GM20431 (cell line): ENCODE results near the gene HIVEP3.

ENCODE experiments used
- in situ Hi-C: fragments of 300-500 bp; cut with MseI, MboI; formaldehyde crosslinking; loops from one replicate; pipeline ENCODE4 v1.15.0; 2020; ENCODE audit warnings: low sequenced_read_pairs; ENCODE audit not compliant: unreplicated experiment

HIVEP3 gene

GRCh38 chr1:41823471-41823870 lies 95.3 kb downstream of the HIVEP3 start:
- in situ Hi-C loops = no loop called here

DNA sequence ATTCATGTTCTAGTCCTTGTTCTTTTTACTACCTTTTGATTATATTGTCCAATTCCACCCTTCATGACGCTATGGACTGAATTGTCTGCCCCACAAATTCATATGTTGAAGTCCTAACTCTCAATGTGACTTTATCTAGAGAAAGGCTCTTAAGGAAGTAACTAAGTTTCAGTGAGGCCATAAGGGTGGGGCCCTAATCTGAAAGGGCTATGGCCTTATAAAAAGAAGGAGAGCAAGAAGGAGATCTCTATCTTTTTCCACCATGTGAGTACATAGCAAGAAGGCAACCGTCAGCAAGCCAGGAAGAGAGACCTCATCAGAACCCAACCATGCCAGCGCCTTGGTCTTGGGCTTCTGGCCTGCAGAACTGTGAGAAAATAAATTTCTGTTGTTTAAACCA lies 95.9 kb downstream of the HIVEP3 start:
- in situ Hi-C loops = no loop called here

DNA sequence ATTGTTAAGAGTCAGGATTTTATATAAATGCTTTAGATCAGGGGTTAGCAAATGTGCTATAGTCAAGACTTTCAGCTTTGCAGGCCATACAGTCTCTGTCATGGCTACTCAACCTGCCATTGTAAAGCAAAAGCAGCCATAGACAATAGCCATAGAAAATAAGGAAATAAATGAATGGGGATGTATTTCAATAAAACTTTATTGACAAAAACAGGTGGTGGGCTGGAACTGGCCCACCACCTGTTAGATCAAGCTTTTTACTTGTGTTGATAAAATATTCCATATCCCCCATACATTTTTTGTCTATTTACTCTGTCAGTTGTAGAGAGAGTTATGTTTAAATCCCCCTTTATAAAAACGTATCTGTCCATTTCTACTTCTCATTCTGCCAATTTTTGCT lies 98.9 kb downstream of the HIVEP3 start:
- in situ Hi-C loops = no loop called here

DNA sequence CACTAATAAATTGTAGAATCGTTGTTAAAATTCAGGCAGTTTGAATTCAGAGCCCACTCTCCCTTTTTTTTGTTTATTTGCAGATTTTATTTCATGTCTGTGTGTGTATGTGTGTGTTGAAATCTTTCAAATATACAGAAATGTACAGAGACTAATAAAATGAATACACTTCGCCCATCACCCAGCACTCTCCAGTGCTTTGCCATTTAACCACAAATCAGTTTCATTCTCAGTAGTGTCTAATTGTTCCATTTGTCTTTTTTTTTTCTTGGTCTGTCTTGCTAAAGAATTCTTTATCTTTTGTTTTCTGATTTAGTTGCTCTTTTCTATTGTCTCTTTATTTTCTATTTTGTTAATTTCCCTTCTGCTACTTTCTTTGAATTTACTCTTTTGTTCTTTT lies 99.7 kb downstream of the HIVEP3 start:
- in situ Hi-C loops = no loop called here

DNA sequence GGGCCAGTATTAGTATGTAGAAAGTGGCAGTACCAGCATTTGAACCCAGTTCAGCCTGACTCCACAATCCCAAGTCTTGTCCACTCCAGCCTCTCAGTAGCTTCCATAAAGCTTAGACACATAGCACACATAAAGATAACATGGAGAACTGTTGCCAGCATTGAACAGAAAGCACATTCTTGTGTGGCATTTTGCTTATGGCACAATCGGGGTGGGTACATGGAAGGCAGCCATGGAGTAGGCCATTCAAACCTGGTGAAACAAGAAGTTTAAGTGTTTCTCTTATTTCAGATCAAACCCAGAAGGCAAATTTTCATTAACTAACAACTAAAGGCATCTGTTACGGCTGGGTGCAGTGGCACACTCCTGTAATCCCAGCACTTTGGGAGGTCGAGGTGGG lies 102.7 kb downstream of the HIVEP3 start:
- in situ Hi-C loops = no loop called here

GRCh38 chr1:41813755-41814745 lies 104.7 kb downstream of the HIVEP3 start:
- in situ Hi-C loops = no loop called here

- in situ Hi-C loops = no loop called here
Observed at GRCh38 chr1:41813226-41813625, 105.5 kb downstream of the HIVEP3 start.

- in situ Hi-C loops = no loop called here
Observed at GRCh38 chr1:41812453-41812852, 106.3 kb downstream of the HIVEP3 start.

GRCh38 chr1:41812051-41812450 lies 106.7 kb downstream of the HIVEP3 start:
- in situ Hi-C loops = no loop called here

DNA sequence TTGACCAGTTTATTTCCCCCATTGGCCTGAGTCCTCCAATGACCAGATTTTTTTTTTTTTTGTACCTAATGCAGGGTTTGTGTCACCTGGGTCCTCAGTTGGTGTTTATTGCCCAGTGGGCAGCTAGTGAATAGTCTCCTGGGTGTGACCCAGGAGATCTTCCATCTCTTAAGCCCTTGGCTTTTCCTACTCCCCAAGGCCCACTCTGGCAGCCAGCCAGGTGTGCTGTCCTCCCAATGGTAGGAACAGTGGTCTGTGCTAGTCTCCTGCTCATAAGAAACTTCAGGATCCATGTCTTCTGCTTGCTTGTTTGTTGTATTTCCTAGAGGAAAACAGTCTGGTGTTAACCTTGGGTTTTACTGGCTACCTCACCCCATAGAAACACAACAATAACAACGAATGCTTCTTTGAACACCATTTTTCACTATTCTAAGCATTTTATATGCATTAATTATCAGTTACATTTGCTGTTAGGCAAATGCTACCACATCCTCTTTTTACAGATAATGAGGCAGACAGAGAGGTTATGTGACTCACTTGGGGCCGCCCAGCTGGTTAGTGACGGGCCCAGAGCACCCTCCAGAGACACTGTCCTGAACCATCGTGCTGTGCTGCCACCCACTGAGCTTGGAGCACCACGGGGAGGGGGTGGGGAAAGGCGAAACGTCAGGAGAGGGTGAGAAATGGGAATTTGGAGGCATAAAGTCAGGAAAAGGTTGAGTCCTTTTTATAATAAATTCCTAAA lies 107.5 kb downstream of the HIVEP3 start:
- in situ Hi-C loops = no loop called here

DNA sequence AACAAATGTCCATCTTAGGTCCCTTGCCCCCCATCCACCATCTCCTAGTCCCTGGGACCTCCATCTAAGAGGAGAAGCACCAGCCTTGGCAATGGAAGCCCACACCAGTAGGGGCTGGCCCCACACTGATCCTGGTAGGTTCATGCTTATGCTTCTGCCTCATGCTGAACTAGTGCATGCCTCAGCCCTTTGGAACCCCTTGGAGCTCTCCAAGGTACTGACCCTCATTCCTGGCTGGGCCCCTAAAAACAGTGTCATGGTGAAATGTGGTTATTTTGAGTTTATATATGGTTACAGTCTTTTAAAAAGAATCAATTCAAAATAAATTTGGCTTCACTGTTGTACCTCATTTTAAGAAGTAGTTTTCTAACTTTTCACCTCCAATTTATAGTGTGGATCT lies 108.3 kb downstream of the HIVEP3 start:
- in situ Hi-C loops = no loop called here

- in situ Hi-C loops = no loop called here
Observed at GRCh38 chr1:41809692-41810091, 109.0 kb downstream of the HIVEP3 start.

- in situ Hi-C loops = no loop called here
Observed at GRCh38 chr1:41807390-41807789, 111.3 kb downstream of the HIVEP3 start.

DNA sequence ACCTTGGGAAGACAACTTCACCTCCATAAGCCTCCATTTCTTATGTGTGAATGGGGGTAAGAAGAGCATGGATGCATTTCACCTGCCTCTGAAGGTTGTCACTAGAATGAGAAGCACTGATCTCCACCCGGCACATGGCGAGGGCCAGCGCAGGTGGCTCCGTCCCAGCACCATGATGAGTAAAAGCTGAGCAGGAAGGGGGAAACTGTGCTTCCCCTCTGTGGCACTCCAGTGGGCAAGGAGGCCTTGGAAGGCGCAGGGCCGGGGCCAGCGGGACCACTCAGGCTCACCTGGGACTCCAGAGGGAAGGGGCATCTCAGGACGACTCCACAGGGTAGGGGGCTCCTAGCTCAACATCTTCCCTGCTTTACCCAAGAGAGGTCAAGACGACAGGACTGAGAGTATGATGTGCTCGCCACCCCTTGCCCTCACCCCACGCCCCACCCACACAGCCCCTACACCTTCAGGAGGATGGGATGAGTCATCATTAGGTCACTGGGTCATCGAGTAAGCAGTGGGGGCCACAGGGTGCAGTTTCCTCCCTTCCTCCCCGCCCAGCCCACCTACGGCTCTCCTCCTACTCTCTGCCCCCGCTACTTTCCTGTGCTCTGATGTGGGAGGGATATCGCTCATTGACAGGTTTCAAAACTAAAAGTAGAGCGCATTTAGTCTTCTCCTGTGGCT lies 112.1 kb downstream of the HIVEP3 start:
- in situ Hi-C loops = no loop called here

GRCh38 chr1:41805771-41806471 lies 112.8 kb downstream of the HIVEP3 start:
- in situ Hi-C loops = no loop called here

GRCh38 chr1:41804176-41804575 lies 114.5 kb downstream of the HIVEP3 start:
- in situ Hi-C loops = no loop called here

DNA sequence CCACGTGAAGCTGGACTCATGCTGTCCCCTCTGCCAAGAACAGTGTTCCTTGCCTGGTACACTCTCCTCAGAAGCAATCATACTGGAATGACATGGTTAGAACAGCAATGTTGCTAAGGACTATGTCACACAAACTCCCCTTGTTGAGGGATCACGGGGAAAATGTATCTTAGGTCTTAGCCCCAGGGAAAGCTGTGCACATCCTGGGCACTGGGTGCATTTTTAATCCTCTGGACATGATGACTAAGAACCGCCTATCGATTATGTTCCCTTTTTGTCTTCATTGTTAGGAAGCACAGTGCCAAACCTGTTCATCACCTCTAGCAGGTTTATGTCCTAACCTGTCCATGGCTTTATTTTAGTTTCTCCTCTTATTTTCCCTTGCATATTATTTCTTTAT lies 115.1 kb downstream of the HIVEP3 start:
- in situ Hi-C loops = no loop called here

GRCh38 chr1:41802532-41803501 lies 115.9 kb downstream of the HIVEP3 start:
- in situ Hi-C loops = no loop called here

- in situ Hi-C loops = no loop called here
Observed at GRCh38 chr1:41800311-41800829, 118.4 kb downstream of the HIVEP3 start.
